ENCODE data around the gene MFGE8.

Gene MFGE8

DNA sequence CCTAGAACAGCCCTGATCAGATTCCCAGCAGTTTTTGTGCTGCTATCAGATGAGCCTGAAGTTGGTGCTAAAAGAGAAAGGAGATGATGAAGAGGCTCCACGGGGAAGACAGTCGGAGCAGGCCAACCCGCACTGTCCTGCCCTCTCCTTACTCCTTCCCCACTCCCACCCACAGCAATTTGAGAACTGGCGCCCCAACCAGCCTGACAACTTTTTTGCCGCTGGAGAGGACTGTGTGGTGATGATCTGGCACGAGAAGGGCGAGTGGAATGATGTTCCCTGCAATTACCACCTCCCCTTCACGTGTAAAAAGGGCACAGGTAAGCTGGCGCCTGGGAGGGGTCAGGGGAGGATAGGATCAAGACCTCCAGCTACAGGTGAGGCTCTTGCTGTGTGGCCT, 40.5 kb downstream of the MFGE8 start:
- TF ChIP-seq SIN3A (IDR thresholded peaks at IDR 0.05; ENCODE audit: borderline replicate concordance, insufficient read depth, low read length) (no peak), TAF1 (IDR thresholded peaks at IDR 0.05; ENCODE audit: borderline replicate concordance, insufficient read depth, low read length) (no peak), POLR2AphosphoS5 (IDR thresholded peaks at IDR 0.05; ENCODE audit: low read depth, low read length) (no peak), FOXP2 (optimal IDR thresholded peaks at IDR 0.05; ENCODE audit: borderline replicate concordance, extremely low read depth, extremely low read length, insufficient read depth) (no peak)
- TF ChIP-seq, protein P1, sequence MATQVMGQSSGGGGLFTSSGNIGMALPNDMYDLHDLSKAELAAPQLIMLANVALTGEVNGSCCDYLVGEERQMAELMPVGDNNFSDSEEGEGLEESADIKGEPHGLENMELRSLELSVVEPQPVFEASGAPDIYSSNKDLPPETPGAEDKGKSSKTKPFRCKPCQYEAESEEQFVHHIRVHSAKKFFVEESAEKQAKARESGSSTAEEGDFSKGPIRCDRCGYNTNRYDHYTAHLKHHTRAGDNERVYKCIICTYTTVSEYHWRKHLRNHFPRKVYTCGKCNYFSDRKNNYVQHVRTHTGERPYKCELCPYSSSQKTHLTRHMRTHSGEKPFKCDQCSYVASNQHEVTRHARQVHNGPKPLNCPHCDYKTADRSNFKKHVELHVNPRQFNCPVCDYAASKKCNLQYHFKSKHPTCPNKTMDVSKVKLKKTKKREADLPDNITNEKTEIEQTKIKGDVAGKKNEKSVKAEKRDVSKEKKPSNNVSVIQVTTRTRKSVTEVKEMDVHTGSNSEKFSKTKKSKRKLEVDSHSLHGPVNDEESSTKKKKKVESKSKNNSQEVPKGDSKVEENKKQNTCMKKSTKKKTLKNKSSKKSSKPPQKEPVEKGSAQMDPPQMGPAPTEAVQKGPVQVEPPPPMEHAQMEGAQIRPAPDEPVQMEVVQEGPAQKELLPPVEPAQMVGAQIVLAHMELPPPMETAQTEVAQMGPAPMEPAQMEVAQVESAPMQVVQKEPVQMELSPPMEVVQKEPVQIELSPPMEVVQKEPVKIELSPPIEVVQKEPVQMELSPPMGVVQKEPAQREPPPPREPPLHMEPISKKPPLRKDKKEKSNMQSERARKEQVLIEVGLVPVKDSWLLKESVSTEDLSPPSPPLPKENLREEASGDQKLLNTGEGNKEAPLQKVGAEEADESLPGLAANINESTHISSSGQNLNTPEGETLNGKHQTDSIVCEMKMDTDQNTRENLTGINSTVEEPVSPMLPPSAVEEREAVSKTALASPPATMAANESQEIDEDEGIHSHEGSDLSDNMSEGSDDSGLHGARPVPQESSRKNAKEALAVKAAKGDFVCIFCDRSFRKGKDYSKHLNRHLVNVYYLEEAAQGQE (IDR thresholded peaks at IDR 0.05; ENCODE audit: insufficient read depth in 1 of 2, low read depth in 2 of 2, low read length in 2 of 2) = no peak

GRCh38 chr15:88872106-88872505, 41.1 kb downstream of the MFGE8 start:
- TF ChIP-seq SIN3A (IDR thresholded peaks at IDR 0.05; ENCODE audit: borderline replicate concordance, insufficient read depth, low read length) (no peak), FOXP2 (optimal IDR thresholded peaks at IDR 0.05; ENCODE audit: borderline replicate concordance, extremely low read depth, extremely low read length, insufficient read depth) (no peak), POLR2AphosphoS5 (IDR thresholded peaks at IDR 0.05; ENCODE audit: low read depth, low read length) (no peak), TAF1 (IDR thresholded peaks at IDR 0.05; ENCODE audit: borderline replicate concordance, insufficient read depth, low read length) (no peak)
- TF ChIP-seq, protein P1 (IDR thresholded peaks at IDR 0.05; ENCODE audit: insufficient read depth in 1 of 2, low read depth in 2 of 2, low read length in 2 of 2) = no peak

DNA sequence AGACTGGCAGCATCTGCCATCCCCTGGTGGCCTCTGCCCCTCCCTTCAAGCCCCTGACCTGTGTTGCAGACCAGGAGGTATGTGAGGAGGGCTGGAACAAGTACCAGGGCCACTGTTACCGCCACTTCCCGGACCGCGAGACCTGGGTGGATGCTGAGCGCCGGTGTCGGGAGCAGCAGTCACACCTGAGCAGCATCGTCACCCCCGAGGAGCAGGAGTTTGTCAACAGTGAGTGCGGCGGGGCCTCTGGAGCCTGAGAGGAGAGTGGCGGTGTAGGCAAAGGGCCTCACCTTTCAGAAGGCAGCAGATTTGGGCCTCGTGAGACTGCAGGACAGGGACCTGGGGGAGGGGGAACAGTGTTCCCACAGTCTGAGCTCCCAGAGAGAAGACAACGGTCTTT, 41.9 kb downstream of the MFGE8 start:
- TF ChIP-seq, protein P1 (IDR thresholded peaks at IDR 0.05; ENCODE audit: insufficient read depth in 1 of 2, low read depth in 2 of 2, low read length in 2 of 2) = no peak
- TF ChIP-seq POLR2AphosphoS5 (IDR thresholded peaks at IDR 0.05; ENCODE audit: low read depth, low read length) (no peak), FOXP2 (optimal IDR thresholded peaks at IDR 0.05; ENCODE audit: borderline replicate concordance, extremely low read depth, extremely low read length, insufficient read depth) (no peak), SIN3A (IDR thresholded peaks at IDR 0.05; ENCODE audit: borderline replicate concordance, insufficient read depth, low read length) (no peak), TAF1 (IDR thresholded peaks at IDR 0.05; ENCODE audit: borderline replicate concordance, insufficient read depth, low read length) (no peak)

DNA sequence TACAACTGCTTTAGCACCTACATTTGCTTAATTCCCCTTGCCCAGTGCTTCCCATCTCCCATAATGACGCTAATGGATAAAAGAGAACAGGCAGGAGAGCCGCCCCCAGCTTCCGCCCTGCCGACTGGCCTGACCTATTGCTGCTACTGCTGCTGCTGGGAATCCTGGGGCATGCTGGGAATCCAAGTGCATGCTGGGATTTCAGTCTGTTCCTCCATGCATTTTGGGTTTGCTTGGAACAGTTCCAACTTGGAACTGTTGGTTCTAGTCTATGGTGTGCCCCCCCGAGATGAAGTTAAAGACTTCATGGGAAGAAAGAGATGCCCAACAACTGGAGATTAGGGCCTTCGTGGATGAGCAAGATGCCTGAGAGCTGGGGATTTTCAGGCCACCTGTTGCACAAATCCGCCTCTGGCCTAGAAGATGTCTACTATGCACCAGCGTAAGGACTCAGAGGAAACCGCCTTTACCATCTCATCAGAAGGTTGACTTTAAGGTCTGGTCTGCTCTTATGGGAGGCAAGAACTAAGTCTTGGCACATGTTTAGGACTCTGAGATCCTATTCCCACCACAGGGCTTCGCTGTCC, 46.8 kb downstream of the MFGE8 start:
- TF ChIP-seq POLR2AphosphoS5 (IDR thresholded peaks at IDR 0.05; ENCODE audit: low read depth, low read length) (no peak), FOXP2 (optimal IDR thresholded peaks at IDR 0.05; ENCODE audit: borderline replicate concordance, extremely low read depth, extremely low read length, insufficient read depth) (no peak), TAF1 (IDR thresholded peaks at IDR 0.05; ENCODE audit: borderline replicate concordance, insufficient read depth, low read length) (no peak), SIN3A (IDR thresholded peaks at IDR 0.05; ENCODE audit: borderline replicate concordance, insufficient read depth, low read length) (no peak)
- TF ChIP-seq, protein P1 (IDR thresholded peaks at IDR 0.05; ENCODE audit: insufficient read depth in 1 of 2, low read depth in 2 of 2, low read length in 2 of 2) = no peak

Measured in PFSK-1 (cell line).